ENCODE results near the gene VKORC1L1.

DNA sequence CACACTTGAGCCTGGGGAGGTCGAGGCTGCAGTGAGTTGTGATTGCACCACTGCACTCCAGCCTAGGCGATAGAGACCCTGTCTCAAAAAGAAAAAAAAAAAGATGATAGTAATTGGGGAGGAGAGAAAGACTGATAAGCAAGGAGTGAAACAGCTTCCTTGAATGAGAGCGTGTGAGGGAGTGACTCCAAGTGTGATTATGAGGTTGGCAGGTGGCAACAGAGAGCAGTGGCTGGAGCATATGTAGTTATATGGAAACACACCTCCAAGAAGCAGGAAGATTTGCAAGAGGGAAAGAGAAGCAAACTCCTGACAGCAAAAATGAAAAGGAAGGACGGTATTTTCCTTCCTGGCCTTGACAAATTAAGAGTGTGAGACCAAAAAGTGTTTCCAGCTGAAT, 50.4 kb downstream of the VKORC1L1 start:
- TF ChIP-seq RAD21 (conservative IDR thresholded peaks at IDR 0.05): no peak
- TF ChIP-seq, protein P1, sequence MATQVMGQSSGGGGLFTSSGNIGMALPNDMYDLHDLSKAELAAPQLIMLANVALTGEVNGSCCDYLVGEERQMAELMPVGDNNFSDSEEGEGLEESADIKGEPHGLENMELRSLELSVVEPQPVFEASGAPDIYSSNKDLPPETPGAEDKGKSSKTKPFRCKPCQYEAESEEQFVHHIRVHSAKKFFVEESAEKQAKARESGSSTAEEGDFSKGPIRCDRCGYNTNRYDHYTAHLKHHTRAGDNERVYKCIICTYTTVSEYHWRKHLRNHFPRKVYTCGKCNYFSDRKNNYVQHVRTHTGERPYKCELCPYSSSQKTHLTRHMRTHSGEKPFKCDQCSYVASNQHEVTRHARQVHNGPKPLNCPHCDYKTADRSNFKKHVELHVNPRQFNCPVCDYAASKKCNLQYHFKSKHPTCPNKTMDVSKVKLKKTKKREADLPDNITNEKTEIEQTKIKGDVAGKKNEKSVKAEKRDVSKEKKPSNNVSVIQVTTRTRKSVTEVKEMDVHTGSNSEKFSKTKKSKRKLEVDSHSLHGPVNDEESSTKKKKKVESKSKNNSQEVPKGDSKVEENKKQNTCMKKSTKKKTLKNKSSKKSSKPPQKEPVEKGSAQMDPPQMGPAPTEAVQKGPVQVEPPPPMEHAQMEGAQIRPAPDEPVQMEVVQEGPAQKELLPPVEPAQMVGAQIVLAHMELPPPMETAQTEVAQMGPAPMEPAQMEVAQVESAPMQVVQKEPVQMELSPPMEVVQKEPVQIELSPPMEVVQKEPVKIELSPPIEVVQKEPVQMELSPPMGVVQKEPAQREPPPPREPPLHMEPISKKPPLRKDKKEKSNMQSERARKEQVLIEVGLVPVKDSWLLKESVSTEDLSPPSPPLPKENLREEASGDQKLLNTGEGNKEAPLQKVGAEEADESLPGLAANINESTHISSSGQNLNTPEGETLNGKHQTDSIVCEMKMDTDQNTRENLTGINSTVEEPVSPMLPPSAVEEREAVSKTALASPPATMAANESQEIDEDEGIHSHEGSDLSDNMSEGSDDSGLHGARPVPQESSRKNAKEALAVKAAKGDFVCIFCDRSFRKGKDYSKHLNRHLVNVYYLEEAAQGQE (IDR thresholded peaks at IDR 0.05; ENCODE audit: borderline replicate concordance): no peak
- TF ChIP-seq EP300 (conservative IDR thresholded peaks at IDR 0.05; ENCODE audit: poor library complexity, severe bottlenecking): no peak
- TF ChIP-seq, protein P2, sequence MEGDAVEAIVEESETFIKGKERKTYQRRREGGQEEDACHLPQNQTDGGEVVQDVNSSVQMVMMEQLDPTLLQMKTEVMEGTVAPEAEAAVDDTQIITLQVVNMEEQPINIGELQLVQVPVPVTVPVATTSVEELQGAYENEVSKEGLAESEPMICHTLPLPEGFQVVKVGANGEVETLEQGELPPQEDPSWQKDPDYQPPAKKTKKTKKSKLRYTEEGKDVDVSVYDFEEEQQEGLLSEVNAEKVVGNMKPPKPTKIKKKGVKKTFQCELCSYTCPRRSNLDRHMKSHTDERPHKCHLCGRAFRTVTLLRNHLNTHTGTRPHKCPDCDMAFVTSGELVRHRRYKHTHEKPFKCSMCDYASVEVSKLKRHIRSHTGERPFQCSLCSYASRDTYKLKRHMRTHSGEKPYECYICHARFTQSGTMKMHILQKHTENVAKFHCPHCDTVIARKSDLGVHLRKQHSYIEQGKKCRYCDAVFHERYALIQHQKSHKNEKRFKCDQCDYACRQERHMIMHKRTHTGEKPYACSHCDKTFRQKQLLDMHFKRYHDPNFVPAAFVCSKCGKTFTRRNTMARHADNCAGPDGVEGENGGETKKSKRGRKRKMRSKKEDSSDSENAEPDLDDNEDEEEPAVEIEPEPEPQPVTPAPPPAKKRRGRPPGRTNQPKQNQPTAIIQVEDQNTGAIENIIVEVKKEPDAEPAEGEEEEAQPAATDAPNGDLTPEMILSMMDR (IDR thresholded peaks at IDR 0.05; ENCODE audit: poor library complexity, severe bottlenecking): no peak
- no peak for TF ChIP-seq TAF1 (IDR thresholded peaks at IDR 0.05; ENCODE audit: low read depth)
- no peak for TF ChIP-seq POLR2AphosphoS5 (IDR thresholded peaks at IDR 0.05)
- no peak for TF ChIP-seq EZH2 (IDR thresholded peaks at IDR 0.05; ENCODE audit: borderline replicate concordance, insufficient read depth, low read length, poor library complexity, severe bottlenecking)
- TF ChIP-seq MXI1 (conservative IDR thresholded peaks at IDR 0.05; ENCODE audit: poor library complexity, severe bottlenecking): no peak
- TF ChIP-seq SMC3 (conservative IDR thresholded peaks at IDR 0.05; ENCODE audit: poor library complexity): no peak

Measured in neural cell (in vitro differentiated cells).